Stimulated activated CD8-positive, alpha-beta memory T cell treated with anti-CD3 and anti-CD28 coated beads, Interleukin-7, amount 100 ng/mL, for 48 hours (primary cell): Measurements from ENCODE around the gene TSPAN16.
"Not testable (repeated sequence)": the region's sequence is repeated elsewhere in the genome, so short reads cannot be mapped to it uniquely, and the experiment has no call there.

Source experiments
- DNase-seq, 2 donors: peaks; one replicate each; pipeline ENCODE4 v3.0.0-alpha.2; 2020; ENCODE audit warnings: low read depth in 1 of 2; ENCODE audit errors: extremely low read depth in 1 of 2

The TSPAN16 gene

DNA sequence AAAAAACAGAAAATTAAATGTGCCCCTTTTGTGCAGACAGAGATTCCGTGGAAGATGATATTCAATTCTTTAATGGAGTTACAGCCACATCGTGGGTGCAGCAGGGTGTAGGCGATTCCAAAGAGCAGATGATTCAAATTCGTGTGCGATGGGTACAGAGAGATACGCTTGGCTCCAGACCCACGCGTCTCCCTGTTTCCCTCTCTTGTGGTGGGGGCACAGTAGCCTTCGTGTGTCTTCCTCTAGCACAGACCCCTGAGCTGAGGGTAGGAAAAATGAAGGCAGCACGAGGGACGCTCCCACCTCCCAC lies 4.8 kb downstream of the TSPAN16 start:
- no peak for DNase-seq

DNA sequence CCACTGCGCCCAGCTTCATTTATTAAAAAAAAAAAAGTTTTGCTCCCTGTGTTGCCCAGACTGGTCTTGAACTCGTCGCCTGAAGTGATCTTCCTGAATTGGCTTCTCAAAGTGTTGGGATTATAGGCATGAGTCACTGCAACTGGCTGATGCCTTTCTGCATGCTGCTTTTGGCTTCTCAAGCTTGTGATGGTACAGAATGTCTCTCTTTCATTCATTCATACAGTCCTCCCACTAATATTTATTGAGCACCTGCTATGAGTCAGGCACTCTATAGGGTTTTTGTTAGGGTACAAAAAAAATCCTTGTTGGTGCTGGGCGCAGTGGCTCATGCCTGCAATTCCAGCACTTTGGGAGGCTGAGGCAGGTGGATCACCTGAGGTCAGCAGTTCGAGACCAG lies 9.0 kb downstream of the TSPAN16 start:
- no peak for DNase-seq

DNA sequence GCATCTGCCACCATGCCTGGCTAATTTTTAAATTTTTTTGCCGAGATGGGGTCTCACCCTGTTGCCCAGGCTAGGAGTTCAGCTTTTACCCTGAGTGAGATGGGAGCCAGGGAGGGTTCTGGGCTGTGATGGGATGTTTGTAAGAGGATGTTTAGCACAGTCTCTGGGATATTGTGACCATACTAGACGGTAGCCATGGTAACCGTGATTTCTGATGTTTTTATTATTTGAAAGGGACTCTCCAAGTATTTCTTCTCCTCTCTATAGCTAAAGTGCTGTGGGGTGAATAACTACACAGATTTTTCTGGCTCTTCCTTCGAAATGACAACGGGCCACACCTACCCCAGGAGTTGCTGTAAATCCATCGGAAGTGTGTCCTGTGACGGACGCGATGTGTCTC lies 10.4 kb downstream of the TSPAN16 start:
- DNase-seq: no peak

DNA sequence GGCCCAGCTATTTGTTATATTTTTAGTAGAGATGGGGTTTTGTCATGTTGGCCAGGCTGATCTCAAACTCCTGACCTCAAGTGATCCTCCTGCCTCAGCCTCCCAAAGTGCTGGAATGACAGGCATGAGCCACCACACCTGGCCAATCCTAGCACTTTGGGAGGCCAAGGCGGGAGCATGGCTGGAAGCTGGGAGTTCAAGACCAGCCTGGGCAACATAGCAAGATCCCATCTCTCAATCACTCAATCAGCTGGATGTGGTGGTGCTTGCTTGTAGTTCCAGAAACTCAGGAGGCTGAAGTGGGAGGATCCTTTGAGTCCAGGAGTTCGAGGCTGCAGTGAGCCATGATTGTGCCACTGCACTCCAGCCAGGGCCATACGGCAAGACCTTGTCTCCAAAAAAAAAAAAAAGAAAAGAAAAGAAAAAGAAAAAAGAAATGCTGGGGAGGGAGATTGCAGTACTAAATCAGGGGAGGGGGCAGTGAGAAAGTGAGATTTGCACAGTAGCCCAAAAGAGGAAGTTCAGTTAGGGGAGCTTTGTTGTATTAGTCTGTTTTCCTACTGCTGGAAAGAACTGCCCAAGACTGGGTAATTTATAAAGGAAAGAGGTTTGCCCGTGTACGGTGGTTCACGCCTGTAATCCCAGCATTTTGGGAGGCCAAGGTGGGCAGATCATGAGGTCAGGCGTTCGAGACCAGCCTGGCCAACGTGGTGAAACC lies 24.5 kb downstream of the TSPAN16 start:
- not testable (repeated sequence) for DNase-seq

DNA sequence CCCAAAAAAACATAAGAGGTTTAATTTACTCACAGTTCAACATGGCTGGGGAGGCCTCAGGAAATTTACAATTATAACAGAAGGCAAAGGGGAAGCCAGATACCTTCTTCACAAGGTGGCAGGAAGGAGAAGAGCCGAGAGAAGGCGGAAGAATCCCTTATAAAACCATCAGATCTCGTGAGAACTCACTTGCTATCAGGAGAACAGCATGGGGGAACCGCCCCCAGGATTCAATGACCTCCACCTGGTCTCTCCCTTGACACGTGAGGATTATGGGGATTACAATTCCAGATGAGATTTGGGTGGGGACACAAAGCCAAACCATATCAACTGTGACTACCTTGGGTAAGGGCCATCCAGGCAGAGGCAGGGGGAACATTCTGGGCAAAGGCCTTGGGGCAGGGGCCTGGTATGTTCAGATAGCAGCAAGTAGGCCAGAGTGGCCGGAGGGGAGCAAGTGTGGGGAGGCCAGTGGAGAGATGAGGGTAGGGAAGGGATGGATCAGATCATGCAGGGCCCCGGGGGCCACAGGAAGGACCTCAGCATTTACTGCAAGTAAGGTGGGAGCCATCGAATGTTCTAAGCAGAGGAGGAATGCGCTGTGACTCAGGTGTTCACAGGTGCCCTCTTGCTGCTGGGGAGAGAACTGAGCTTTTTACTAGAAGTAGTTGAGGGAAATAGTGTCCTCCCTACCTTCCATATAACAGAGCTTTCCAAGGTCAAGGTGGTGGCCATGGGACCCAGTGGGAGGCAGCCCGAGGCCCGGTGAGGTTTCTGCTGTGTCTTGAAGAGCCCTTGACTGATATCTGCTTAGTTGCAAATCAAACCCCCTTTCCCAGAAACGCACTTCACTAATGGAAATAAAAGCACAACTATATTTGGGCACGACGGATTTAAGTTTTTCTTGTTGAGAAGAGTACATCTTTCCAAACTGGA lies 25.5 kb downstream of the TSPAN16 start:
- no peak for DNase-seq

DNA sequence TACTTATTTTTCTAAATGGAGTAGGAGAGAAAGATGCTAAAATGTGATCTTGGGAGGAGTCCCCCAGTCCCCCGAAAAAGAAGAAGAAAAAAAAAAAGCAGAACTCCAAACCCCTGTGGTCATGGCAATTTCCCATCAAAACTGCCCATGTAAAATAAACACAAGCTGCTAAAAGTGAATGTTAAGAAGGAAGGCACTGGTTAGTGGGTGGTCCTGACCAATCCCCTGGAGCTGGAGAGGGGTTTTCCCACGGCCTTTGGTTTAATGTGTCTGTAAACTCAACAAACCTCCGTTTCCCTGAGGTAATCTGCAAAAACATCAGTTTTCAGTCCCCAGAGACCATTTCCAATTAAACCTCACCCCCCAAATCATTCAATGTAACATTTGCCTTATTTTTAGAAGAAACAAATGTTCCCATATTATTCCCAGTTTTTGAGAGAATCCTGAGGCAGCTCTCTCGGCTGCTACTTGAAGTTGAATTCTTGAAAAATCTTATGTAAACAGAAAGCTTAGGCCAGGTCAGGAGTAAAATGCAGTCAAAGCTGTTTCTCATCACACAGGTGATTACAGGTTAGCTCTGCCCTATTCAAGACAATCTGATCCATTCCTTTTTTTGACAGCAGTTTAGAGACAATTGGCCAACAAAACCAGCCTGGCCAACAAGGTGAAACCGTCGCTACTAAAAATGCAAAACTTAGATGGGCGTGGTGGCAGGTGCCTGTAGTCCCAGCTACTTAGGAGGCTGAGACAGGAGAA lies 26.5 kb downstream of the TSPAN16 start:
- no peak for DNase-seq

DNA sequence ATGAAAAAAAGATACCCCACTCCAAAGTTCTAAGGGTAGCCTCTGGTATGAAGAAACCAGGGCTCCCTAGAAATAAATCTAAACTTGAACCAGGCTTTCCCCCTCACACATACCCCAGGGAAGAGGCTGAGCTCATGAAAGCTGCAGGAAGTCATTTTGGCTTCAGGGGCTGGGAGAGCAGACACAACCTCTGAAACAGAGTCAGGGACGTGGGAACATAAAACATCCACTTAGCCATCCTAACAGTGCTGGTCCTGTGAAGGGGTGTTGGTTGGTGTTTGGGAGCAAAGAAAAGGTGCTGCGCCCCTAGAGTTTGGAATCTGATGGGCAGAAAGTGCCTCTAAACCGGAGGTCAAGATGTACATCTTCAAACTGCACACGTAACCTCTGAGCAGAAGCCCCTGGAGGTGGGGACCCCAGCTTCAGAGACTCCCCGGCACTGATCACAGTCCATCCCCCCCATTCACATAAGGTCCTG lies 27.7 kb downstream of the TSPAN16 start:
- no peak for DNase-seq

DNA sequence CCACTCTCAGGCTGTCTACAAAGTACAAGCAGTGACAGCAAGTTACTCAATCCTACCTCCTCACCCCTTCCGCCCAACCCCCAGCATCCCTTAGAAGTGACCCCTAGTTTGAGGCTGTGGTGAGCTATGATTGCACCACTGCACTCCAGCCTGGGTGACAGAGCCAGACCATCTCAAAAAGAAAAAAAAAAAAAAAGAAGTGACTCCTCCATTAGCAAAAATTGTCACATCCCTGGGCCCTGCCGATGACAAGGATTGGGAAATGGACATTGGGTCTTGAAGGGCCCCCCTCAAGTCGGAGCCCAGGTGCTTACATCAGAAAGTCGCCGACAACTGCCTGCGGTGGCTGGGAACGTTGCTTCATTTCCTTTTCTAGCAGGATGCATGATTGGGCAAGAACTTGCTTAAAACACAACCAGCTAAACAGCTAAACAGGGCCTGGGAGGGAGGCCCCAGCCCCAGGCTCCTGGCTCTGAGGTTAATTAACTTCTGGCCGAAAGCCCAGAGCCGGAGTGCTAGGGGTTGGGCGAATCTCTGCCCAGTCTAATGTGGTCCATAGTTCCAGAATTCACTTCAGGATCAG lies 28.2 kb downstream of the TSPAN16 start:
- DNase-seq: peak in 1 of 2 donors; percentile 24

DNA sequence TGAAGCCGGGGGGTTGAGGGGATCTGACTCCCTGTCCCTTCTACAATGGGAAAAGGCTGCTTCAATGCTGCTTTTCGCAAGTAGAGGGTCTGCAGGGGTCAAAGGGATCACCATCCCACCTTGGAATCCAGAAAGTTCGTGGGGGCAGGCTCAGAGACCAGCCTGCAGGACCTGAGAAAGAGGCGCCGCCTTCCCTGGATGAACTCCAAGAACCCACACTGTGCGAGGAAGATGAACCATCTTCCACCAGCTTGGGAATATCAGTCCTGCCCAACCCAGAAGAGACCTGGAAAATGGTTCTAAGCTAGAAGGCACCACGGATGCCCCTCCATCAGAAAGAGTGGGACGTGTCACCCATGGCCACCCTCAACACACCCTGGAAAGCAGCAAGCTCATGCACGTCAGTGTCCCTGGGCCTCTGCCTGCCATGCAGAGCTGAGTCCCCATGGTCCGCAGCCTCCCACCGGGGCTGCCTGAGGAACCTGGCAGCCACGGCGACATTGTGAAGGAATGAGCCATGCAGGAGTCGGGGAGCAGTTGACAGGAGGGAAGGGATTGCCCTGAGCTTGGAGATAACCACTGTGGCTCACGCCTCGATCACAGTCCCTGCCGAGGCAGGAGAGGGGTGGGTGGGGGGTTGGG lies 28.9 kb downstream of the TSPAN16 start:
- no peak for DNase-seq

DNA sequence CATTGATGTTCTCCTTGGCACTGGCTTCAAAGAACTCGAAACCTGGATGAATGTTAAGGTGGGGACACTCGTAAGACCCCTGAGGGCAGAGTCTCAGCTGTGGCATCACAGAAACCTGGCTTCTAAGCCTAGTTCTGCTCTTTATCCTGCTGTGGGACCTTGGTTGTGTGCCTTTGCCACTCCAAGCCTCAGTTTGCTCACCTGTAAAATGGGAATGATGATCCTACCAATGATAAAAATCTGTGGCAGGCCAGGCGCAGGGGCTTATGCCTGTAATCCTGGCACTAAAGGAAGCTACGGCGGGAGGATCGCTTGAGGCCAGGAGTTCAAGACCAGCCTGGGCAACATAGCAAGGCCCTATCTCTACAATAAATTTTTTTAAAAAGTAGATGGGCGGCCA lies 29.6 kb downstream of the TSPAN16 start:
- no peak for DNase-seq

DNA sequence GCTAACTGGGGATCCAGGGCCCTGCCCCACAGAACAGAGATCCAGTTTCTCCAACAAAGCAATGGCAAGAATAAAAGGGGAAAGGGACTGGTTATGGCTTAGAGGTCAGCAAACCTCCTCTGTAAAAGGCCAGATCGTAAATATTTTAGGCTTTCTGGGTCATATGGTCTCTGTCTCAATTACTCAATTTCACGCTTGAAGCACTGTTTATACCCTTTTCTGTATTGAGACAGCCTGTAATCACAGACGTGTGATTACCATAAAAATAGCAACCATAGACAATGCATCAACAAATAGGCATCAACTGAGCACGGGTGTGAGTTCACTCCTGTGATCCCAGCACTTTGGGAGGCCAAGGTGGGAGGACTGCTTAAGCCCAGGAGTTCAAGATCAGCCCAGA lies 34.2 kb downstream of the TSPAN16 start:
- DNase-seq: no peak

DNA sequence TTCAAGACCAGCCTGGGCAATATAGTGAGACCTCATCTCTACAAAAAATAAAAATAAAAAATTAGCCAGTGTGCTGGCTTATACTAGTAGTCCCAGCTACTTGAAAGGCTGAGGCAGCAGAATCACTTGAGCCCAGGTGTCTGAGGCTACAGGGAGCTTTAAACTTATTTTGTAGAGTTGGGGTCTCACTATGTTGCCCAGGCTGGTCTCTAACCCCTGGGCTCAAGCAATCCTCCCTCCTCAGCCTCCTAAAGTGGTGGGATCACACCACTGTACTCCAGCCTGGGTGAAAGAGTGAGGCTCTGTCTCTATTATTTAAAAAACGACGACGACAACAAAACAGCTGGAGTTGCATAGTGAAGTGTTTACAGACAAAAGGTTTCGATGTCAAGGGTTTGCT lies 35.5 kb downstream of the TSPAN16 start:
- no peak for DNase-seq

DNA sequence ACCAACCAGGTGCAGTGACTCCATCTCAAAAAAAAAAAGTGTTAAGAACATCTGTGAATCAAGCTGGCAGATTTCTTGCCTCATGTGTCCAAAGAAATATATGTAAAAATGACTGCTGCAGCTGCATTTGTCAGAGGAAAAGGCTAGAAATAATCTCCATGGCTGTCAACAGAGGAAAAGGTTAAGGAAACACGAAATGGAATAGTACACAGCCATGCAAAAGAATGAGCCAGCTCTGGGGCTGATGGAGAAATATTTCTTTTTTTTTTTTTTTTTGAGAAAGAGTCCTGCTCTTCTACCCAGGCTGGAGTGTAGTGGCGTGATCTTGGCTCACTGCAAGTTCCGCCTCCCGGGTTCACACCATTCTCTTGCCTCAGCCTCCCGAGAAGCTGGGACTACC lies 36.9 kb downstream of the TSPAN16 start:
- no peak for DNase-seq

DNA sequence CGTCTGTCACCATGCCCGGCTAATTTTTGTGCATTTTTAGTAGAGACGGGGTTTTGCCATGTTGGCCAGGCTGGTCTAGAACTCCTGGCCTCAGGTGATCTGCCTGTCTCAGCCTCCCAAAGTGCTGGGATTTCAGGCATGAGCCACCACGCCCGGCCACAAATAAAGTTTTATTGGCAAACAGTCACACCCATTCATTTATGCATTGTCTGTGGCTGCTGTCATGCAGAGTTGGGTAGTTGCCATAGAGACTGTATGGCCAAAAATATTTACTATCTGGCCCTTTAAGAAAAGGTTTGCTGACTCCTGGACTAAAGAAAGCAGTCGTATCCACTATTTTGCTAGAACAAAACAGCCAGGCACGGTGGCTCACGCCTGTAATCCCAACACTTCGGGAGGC lies 37.9 kb downstream of the TSPAN16 start:
- not testable (repeated sequence) for DNase-seq

DNA sequence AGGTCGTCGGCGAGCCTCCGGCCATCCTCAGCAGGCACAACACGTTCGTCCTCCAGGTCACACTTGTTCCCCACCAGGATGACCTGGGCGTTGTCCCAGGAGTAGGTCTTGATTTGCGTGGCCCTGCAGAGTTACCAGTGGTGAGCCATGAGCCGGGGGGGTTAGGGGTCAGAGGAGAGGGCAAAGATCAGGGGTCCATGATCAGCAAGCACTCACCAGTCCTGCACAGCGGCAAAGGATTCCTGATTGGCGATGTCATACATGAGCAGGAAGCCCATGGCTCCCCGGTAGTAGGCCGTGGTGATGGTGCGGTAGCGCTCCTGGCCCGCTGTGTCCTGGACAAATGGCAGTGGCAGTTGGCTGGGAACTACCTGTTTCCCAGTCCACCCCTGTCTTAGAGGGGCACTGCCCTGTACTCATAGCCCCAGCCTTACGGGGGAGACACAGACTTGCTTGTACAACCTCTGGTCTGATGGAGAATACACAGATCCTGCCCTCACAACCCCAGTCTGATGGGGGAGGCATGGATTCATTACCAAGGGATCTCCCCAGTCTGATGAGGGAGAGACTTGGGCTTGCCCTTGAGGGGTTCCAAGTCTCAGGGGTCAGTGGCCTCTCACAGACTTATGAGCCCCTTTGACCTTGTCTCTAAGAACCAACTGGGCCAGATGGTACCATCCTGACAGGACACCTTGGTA lies 39.6 kb downstream of the TSPAN16 start:
- DNase-seq: no peak

DNA sequence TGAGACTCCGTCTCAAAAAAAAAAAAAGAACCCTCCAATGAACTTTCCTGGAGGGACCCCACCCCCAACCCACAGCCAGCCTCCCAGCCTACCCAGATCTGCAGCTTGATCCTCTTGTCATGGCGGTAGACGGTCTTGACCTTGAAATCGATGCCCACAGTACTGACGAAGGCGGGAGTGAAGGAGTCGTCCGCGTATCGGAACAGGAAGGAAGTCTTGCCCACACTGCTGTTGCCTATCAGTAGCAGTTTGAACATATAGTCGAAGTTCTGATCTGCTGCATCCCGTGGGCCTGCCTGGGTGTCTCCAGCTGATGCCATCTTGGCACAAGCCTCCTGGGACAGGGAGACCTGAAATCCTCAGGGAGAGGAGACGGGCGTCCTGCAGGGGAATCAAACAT lies 41.1 kb downstream of the TSPAN16 start:
- no peak for DNase-seq

DNA sequence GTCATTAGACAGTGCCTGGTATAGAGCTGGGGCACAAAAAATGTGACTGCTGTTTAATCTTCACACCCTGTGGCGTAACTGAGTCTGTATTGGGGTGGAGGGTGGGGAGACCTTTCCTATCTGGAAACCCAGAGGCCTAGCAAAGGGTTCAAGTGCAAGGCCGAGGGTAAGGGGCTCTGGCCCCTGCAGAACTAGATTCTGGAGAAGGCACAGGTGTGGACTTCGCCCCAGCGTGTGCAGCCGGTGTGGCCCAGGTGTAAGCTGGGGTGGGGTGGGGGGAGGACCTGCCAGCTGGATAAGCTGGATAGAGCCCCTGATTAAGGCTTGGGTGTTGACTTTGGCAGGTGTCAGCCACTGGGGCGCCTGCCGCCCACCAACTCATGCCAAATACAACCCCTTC lies 42.2 kb downstream of the TSPAN16 start:
- no peak for DNase-seq

DNA sequence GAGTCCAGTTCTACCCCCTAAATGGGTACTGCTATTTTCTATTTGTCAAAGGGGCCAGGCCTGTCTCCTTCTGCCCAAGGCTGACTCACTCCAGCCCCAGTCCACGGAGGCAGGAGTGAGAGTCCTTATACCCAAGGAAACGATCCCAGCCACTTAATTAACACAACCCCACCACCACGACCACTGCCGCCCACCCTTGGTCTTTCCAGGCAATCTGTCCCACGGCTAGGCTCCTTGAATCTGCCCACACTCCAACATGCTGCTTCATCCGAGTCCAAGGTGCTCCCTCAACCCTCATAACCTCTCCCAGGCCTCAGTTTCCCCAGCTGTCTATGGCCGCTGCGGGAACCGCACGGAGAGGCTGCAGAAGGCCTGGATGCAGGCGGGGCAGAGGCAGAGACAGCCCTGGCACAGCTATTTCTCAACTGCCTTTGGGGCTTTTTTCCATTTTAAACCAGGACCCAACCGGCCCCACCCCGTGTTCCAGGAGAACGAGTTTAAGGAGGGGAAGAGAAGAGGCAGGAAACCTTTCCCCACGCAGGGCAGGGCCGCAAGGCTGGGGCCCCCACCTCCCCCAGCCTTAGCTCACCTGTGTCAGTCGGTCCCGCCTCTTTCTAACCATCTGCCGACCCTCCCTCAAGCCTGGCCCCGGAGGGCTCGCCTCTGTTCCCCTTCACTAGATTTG lies 42.8 kb downstream of the TSPAN16 start:
- DNase-seq: no peak
